HG03520 (cell line): ENCODE data around the gene KCNN4.

ENCODE experiments used
- ATAC-seq: cut with Tn5 transposase; IDR thresholded peaks from one replicate; pipeline ENCODE4 v1.9.1; 2021; ENCODE audit warnings: mild to moderate bottlenecking, moderate library complexity; ENCODE audit not compliant: unreplicated experiment

Gene KCNN4

DNA sequence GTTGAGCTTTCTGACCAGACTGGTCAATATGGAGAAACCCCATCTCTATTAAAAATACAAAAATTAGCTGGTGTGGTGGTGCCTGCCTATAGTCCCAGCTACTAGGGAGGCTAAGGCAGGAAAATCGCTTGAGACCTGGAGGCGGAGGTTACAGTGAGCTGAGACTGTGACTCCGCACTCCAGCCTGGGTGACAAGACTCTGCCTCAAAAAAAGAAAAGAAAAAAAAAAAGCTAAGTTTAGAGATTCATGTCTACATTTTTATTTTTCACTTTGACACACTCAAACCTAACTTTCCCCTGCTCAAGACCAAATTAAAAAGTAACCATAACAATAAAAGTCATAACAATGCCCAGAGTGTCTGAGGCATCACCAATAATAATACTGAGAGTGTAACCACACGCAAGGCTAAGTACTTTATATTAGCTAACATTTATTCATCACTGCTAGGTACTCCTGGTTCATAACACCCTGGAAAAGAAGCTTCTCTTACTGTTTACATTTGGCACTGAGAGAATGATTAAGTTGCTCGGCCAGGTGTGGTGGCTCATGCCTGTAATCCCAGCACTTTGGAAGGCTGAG lies 59.2 kb downstream of the KCNN4 start:
- no peak for ATAC-seq

- ATAC-seq, result no peak
These were observed 59.8 kb downstream of the KCNN4 start for GRCh38 chr19:43720936-43721335.

- no peak for ATAC-seq
These were observed 60.9 kb downstream of the KCNN4 start for GRCh38 chr19:43719918-43720317.

DNA sequence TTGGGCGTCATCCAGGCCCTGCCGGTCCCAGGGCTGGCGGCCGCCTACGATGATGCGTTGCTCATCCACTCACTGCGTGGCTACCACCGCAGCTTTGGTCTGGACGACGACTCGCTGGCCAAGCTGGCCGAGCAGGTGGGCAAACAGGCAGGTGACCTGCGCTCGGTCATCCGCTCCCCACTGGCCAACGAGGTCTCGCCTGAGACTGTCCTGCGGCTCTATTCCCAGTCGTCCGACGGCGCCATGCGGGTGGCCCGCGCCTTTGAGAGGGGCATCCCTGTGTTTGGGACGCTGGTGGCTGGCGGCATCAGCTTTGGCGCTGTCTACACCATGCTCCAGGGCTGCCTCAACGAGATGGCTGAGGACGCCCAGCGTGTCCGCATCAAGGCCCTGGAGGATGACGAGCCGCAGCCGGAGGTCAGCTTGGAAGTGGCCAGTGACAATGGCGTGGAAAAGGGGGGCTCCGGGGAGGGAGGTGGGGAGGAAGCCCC lies 61.4 kb downstream of the KCNN4 start:
- no peak for ATAC-seq

DNA sequence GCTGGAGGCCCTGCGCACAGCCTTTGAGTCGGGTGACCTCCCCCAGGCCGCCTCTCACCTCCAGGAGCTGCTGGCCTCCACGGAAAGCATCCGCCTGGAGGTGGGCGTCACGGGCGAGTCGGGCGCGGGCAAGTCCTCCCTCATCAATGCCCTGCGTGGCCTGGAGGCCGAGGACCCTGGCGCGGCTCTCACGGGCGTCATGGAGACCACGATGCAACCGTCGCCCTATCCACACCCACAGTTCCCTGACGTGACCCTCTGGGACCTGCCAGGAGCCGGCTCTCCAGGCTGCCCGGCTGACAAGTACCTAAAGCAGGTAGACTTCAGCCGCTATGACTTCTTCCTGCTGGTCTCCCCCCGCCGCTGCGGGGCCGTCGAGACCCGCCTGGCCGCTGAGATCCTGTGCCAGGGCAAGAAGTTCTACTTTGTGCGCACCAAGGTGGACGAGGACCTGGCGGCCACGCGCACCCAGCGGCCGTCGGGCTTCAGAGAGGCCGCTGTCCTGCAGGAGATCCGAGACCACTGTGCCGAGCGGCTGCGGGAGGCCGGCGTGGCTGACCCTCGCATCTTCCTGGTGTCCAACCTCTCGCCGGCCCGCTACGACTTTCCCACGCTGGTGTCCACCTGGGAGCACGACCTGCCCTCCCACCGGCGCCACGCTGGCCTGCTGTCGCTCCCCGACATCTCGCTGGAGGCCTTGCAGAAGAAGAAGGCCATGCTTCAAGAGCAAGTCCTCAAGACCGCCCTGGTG lies 62.0 kb downstream of the KCNN4 start:
- no peak for ATAC-seq
